Activated T-cell treated with anti-CD3 and anti-CD28 coated beads for 1 hour (primary cell): Measurements from ENCODE around the gene IL17RC.
"Not testable (repeated sequence)": the region's sequence is repeated elsewhere in the genome, so short reads cannot be mapped to it uniquely, and the experiment has no call there.

Source experiments
- DNase-seq: peaks from one replicate; pipeline ENCODE4 v3.0.0-alpha.2; 2020; ENCODE audit warnings: low read depth

The IL17RC gene

DNA sequence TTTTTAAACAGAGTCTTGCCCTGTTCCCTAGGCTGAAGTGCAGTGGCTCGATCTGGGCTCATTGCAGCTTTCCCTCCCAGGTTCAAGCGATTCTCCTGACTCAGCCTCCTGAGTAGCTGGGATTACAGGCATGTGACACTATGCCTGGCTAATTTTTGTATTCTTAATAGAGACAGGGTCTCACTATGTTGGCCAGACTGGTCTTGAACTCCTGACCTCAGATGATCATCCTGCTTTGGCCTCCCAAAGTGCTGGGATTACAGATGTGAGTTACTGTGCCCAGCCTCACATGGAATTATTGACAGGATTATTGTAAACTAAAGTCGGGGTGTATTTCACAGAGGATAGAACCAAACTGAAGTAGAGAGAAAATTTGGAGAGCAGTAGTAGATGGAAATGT lies 21.2 kb upstream of the IL17RC start:
- not testable (repeated sequence) for DNase-seq

DNA sequence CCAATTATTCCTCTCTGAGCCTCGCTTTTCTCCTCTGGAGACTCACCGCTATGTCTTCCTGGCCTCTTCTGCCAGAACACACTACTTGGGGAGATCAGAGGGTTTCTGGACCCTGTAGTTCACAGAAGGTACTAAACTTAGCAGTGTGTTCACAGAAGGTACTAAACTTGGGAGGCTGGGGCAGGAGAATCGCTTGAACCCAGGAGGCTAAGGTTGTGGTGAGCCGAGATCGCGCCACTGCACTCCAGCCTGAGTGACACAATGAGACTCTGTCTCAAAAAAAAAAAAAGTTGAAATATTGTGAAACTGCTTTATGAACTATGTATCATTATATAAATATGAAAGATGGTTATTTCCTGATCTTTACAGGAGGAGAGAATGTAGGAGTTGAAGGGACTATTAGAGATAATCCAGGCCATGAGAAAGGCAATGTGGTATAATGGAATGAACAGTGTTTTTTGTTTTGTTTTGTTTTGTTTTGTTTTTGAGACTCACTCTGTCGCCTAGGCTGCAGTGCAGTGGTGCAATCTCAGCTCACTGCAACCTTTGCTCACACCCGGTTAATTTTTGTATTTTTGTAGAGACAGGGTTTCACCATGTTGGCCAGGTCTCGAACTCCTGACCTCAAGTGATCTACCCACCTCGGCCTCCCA lies 20.0 kb upstream of the IL17RC start:
- not testable (repeated sequence) for DNase-seq

DNA sequence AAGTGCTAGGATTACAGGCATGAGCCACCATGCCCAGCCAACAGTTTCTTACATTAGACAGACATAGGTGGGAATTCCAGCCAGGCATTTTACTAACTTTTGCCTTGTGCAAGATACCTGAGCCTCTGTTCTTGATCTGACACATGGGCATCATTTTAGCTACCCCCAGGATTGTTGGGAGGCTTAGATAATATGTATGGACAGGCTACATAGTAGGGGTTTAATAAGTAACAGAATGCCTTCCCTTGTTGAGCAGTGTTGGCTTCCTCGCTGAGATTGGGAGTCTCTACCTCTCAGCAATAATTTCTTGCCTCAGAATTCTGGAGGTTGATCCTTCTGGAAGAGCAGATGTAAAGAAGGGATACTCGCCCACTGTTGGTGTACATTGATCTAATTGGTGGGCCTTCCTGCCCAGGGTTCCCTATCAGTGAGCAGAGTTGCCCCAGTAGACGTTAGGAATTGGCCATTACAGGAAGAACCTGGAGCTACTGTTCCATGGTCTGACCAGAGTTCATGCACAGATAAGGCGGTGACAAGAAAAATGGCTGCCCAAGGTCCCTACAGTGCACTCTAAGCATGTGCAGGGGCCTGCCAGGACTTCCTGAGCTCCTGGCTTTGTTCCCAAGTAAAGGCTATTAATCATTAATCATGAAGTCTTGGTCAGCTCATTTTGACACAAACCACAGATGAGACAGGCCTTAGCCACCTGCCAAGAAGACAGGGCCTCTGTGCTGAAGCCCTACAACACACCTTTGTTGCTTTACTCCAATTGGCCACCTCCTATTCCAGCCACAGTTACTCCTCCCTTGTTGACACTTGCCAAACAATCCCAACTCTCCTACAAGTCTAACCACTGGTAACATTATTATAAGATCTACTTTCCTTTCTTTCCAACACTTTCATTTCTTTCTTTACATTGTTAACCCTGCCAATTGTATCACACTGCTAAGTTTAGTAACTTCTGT lies 19.2 kb upstream of the IL17RC start:
- no peak for DNase-seq

DNA sequence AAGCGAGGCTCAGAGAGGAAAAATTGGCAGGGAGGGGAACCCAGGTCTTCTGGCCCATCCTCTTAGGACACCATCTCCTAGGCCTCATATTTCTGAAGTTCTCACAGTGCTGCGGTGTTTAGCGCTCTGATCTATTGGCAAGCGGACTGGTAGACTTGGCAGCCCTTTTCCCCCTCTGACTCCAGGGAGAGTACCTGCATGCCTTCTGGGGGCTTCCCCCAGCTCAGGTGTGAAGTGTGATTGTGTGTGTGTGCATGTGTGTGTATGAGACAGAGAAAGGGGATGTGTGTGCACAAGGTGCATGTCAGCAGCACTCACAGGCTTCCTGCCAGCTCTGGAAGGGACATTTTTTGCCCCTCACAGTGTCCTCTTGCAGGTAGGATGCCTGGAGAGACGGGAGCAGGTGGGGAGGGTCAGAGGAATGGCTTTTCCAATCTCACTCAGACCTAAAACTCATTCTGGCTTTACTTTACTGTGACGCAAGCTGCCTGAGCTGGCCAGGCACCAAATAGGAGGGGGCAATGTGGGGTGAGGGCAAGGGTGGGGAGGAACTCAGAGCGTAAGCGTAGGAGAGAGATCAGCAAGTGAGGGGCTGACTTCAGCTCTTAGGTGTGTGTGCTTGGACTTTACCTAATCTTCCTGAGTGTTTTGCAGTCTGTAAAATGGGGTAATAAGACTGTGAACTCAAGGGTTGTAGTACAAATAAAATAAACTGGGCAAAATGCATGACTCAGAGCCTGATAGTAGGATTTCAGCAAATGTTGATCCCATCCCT lies 18.2 kb upstream of the IL17RC start:
- no peak for DNase-seq

DNA sequence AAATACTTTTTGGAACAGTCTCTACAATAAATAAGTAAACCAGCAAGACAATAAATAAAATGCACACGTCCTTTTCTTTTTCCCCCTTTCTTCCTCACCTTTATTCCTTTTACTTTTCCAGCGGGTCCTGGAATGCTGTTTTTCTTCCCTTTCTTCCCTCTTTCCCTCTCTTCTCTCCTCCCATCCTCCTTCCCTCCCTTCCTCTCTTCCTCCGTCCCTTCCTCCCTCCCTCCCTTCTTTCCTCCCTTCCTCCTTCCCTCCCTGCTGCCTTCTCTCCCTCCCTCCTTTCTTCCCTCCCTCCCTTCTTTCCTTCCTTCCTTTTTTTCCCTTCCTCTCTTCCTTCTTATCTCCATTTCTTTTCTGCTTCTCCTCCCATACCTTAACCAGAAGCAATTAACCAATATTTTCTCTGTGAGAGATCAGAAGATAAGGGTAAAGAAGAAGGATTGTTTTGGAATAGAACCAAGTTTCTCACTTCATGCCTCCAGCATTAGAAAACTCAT lies 17.6 kb upstream of the IL17RC start:
- DNase-seq: no peak

DNA sequence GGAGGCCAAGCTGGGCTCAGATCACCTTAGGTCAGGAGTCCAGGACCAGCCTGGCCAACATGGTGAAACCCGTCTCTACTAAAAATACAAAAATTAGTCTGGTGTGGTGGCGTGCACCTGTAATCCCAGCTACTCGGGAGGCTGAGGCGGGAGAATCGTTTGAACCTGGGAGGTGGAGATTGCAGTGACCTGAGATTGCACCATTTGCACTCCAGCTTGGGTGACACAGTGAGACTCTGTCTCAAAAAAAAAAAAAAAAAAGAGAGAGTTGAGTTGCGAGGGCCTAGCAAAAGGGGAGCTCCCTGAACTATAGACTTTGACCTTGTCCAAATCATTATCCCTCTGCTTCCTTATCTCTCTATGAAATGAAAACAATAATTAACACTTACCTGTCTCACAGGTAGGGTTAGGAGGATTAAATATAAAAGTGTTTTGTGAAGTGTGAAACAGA lies 15.9 kb upstream of the IL17RC start:
- DNase-seq: not testable (repeated sequence)

DNA sequence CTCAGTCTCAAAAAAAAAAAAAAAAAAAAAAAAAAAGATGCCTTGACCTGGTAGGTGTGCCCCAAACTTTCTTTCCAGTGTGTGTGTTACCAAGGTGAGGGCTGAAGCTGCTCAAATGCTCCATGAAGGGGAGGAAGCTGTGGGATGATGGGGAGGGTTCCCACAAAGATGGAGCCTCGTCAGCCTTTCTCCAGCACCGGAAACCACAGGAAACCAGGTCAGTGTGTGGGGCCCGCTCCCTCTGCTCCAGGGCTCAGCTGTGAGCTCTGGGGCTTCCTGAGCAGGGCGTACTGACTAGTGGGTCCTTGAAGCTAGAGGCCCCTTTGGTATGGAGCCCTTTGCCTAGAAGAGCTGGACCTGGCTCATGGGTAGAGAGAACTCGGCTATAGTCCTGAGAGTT lies 14.9 kb upstream of the IL17RC start:
- DNase-seq: no peak

DNA sequence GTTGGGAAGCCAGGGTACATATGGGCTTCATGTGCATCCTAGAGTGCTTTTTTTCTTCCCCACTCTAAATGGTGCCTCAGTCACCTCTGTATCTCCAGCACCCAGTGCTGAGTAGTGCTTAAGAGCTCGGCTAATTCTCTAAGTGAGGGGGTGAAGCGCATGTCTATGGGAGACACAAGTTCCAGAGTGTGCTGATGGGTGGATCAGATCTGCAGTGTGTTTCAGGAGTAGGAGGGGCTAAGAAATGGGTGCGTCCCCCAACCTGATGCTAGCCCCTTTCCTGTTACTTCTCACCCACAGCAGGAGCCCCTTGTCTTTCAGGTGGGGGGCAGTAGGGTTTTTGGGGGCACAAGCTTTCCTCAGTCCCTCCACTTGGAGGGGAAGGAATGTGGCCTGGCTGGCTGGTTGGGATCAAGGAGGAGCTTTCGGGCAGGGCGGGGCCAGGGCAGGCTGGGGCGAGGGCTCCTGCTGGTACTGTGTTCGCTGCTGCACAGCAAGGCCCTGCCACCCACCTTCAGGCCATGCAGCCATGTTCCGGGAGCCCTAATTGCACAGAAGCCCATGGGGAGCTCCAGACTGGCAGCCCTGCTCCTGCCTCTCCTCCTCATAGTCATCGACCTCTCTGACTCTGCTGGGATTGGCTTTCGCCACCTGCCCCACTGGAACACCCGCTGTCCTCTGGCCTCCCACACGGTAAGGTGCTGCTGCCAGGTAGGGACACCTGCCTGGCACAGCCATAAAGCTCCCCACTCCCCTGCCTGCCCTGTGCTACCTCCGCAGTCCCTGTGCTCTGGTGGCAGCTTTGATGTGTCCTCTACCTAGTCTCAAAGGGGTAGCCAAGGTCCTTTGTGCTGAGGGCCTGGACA lies 14.3 kb upstream of the IL17RC start, which contains the start of gene IL17RE:
IL17RE (plus strand) TSS at position 477 of the 866 bp plus-strand sequence; CDS start at position 562, 85 bp downstream.
- no peak for DNase-seq

DNA sequence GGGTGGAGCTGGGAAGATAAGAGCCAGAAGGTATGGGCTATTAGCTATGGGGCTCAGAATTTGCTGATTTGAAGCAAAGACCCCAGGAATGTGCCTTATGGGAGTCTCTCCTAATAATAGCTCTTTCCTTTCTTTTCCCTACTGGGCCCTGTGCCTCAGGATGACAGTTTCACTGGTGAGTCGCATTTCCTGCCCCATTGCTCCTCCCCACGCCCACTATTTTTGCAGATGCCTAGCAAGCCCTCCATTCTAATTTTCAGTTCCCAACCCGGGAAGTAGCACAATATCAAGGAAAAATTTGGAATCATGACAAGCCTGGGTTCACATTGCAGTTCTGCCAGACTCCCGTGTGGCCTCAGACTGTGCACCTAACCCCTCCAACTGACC lies 13.7 kb upstream of the IL17RC start:
- no peak for DNase-seq

DNA sequence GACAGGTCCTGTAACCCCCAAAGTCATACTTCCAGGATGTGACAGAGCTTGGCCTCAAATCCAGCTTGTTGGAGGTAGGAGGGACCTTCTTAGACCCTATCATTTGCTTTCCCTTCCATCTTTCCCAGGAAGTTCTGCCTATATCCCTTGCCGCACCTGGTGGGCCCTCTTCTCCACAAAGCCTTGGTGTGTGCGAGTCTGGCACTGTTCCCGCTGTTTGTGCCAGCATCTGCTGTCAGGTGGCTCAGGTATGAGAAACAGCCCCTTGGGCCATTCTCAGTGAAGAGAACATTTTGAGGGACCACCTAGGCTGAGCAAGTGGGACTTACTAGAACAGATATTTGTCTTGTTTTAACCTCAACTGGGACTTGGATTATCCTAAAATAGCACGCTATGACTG lies 13.0 kb upstream of the IL17RC start:
- DNase-seq: no peak

DNA sequence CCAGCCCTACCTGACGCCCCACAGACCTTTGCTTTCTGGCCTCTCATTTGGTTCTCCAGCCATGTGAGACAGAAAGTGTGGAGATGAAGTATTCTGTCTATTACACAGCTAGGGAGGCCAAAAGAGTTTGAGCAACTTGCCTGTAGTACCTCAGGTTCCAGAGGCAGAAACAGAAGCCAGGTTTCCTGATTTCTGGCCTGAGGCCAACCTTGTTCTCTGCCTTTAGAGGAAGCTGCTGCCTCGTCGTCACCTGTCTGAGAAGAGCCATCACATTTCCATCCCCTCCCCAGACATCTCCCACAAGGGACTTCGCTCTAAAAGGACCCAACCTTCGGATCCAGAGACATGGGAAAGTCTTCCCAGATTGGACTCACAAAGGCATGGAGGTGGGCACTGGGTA lies 10.4 kb upstream of the IL17RC start:
- no peak for DNase-seq

DNA sequence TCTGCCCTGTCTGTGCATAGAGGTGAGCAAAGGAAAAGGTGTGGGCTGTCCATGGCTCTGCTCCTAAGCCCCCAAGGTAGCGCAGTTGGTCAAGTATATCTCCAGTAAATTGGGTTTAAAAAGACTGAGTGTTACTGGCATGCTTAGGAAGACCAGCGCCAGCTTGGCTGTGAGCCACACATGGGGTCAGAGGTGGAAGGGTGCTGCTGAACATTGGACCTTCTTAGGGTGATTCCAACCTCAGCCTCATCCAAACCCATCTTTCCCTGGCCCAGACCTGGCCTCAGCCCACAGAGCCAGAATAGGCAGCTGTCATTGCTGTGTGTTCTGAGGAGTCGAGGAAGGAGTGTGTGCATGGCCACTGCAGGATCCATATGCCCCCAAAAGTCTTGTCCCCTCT lies 8.6 kb upstream of the IL17RC start:
- DNase-seq: no peak

DNA sequence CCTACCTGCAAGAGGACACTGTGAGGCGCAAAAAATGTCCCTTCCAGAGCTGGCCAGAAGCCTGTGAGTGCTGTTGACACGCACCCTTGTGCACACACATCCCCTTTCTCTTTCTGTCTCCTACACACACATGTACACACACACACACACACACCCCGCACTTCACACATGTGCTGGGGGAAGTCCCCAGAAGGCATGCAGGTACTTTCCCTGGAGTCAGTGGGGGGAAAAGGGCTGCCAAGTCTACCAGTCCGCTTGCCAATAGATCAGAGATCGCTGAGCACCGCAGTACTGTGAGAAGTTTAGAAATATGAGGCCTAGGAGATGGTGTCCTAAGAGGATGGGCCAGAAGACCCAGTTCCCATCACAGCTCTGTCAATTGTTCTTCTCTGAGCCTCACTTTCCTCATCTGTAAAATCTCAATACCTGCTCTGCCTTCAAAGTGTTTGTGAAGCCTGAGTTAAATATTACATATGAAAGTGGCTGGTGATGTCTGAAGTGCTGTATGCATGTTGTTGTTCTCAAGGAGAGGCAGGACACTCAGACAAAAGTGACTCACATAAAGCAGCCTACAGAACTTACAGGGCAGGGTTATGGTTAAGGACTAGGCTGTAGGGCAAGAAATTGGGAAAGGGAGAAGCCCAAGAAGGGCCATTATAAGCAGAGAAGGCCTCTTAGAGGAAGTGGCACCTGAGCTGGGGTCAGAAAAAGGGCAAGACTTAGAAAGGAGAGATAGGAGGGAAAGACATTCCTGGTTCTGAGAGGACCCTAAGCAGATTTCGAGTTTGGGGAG lies 7.5 kb upstream of the IL17RC start:
- DNase-seq: no peak

DNA sequence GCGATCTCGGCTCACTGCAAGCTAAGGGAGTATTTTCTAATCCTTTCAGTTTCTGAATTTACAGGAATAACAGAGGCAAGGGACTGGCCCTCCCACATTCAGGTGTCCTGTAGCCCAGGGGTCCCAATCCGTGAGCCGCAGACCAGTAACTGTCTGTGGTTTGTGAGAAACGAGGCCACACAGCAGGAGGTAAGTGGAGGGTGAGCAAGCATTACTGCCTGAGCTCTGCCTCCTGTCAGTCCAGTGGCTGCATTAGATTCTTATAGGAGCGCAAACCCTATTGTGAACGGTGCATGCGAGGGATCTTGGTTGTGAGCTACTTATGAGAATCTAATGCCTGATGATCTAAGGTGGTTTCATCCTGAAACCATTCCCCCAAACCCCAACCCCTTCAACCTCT lies 5.0 kb upstream of the IL17RC start:
- DNase-seq: no peak

DNA sequence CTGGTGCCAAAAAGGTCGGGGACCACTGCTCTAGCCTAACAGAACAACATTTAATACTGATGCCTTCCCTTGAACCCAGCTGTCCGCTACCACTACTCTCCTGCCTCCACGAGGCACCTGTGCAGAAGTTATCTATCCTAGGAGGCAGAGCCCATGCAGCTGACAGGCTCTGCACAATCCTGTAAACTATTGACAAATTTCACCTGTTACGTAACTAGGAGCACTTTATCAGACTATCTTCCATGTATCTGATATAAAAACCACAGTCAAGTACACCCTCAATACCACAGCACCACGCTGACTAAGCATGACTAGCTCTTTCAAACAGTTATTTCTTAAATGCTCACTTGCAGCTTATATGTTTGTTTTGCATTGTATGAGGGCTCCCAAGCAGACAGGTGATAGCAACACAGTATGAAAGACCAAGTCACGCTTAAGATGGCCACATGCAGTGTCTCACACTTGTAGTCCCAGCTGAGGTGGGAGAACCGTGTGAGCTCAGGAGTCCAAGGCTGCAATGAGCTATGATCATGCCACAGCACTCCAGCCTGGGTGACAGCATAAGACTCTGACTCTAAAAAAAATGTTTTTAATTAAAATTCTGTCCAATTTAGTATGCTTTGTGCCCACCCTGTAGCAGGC lies 4.5 kb upstream of the IL17RC start:
- DNase-seq: no peak

DNA sequence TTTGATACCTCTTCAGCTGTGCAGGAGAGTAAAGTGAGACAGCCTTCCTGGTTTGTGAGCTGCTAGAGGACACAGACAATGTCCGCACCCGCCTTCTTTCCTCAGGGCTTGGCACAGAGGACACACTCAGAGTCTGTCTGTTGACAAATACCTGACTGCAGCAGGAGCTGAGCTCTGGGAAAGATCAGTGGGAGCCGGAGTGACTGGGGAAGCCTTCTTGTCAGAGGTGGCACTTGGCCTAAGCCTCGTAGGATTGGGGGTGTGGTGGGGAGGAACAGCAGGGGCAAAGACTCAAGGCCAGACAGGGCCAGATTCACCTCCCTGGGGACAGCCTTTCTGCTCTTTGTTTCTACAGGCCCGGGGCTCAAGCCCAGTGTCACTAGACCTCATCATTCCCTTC lies 3.3 kb upstream of the IL17RC start:
- DNase-seq: no peak

DNA sequence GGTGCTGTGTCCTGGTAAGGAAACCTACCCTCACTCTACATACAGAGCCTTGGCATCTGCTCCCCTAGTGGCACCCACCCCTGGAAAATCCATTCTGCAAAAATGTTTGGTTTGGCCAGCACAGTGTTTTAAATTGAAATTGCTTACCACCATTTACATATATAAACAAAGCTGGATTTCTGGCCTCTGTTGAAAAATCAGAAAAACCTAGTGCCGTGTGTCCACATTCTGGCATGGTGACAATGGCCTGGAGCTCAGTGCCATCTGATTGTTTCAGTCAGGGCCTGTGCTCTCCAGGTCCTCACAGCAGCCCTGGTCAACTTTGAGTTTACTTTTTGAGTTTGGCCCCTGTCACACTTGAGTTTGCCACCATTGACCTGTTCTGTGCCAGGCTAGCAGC lies 2.9 kb upstream of the IL17RC start:
- DNase-seq: no peak

DNA sequence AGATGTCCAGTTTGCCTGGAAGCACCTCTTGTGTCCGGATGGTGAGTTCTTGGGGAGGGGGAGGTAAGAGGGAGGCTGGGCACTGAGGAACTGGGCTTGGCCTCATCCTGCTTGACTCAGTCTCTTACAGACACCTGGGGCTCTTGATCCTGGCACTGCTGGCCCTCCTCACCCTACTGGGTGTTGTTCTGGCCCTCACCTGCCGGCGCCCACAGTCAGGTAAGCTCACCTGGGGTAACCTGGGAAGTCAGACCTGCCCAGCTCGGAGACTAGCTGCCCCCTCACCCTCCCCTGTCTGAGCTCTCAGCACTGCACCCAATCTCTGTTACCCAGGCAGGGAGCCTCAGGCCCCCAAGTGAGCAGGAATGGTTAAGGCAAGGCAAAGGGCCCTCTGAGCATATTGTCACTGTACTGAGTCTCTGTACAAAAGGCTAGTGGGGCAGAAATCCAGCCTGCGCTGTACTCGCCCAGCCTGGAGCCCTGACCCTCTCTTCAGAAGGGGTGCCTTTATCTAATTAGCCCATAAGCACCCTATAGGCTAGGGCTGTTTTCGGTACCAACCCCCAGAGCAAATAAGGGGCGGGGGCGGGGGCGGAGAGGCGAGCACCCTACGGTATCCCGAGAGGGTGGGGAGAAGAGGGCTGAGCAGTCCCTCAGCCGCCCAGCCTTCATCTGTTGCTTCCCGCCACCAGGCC lies 2.2 kb upstream of the IL17RC start:
- DNase-seq: no peak
